GM23338 (cell line): ENCODE results near the gene PLK2.

ENCODE experiments used
- CREB1 ChIP-seq: fragments of 250-450 bp; sonication (Bioruptor Pico); IDR thresholded peaks from 2 replicates; pipeline ENCODE4 v1.5.0; 2020; ENCODE audit warnings: low read depth, mild to moderate bottlenecking, moderate library complexity
- EZH2 ChIP-seq: fragments of 200-600 bp; sonication (generic); IDR thresholded peaks from one replicate; pipeline ENCODE4 v1.8.0; 2017; ENCODE audit warnings: antibody characterized with exemption, mild to moderate bottlenecking, low read depth; ENCODE audit not compliant: unreplicated experiment
- EZH2phosphoT487 ChIP-seq: fragments of 200-600 bp; sonication (generic); IDR thresholded peaks from one replicate; pipeline ENCODE4 v1.8.1; 2018; ENCODE audit warnings: antibody characterized with exemption; ENCODE audit not compliant: unreplicated experiment
- JUNB ChIP-seq: IDR thresholded peaks from one replicate; pipeline ENCODE4 v1.6.1; 2016; ENCODE audit warnings: antibody characterized with exemption; ENCODE audit not compliant: unreplicated experiment
- POLR2AphosphoS5 ChIP-seq: IDR thresholded peaks from 2 replicates; pipeline ENCODE4 v1.6.1; 2016; ENCODE audit warnings: antibody characterized with exemption, low read depth
- STAT1 ChIP-seq: IDR thresholded peaks from one replicate; pipeline ENCODE4 v1.6.1; 2016; ENCODE audit warnings: antibody characterized with exemption; ENCODE audit not compliant: unreplicated experiment
- ZNF114 ChIP-seq: fragments of 250-450 bp; sonication (Bioruptor Pico); IDR thresholded peaks from 2 replicates; pipeline ENCODE4 v1.5.0; 2020; ENCODE audit warnings: mild to moderate bottlenecking, moderate library complexity
- ZNF331 ChIP-seq: fragments of 250-450 bp; sonication (Bioruptor Pico); IDR thresholded peaks from 2 replicates; pipeline ENCODE4 v1.5.0; 2020; ENCODE audit warnings: low read depth, mild to moderate bottlenecking, moderate library complexity
- TF ChIP-seq, protein P1 (sequence below), 2 experiments: fragments of 200-600 bp in 1 of 2; sonication (generic) in 1 of 2; conservative IDR thresholded peaks; 2 replicates each; pipeline versions ENCODE4 v1.5.1 to v1.6.1; 2016 to 2017; ENCODE audit warnings: antibody characterized with exemption in 2 of 2, low read depth in 2 of 2, mild to moderate bottlenecking in 2 of 2, moderate library complexity in 1 of 2
- TF ChIP-seq, protein P2 (sequence below): IDR thresholded peaks from one replicate; pipeline ENCODE4 v1.6.1; 2018; ENCODE audit warnings: antibody characterized with exemption; ENCODE audit not compliant: unreplicated experiment

GRCh38 chr5:58452566-58453258 is 7.2 kb downstream of the PLK2 start:
- TF ChIP-seq ZNF331 (CRISPR knock-in tag) (no peak), EZH2 (no peak), CREB1 (CRISPR knock-in tag) (no peak), ZNF114 (CRISPR knock-in tag) (no peak), POLR2AphosphoS5 (no peak), EZH2phosphoT487 (no peak), STAT1 (no peak), JUNB (no peak)
- TF ChIP-seq, protein P1, sequence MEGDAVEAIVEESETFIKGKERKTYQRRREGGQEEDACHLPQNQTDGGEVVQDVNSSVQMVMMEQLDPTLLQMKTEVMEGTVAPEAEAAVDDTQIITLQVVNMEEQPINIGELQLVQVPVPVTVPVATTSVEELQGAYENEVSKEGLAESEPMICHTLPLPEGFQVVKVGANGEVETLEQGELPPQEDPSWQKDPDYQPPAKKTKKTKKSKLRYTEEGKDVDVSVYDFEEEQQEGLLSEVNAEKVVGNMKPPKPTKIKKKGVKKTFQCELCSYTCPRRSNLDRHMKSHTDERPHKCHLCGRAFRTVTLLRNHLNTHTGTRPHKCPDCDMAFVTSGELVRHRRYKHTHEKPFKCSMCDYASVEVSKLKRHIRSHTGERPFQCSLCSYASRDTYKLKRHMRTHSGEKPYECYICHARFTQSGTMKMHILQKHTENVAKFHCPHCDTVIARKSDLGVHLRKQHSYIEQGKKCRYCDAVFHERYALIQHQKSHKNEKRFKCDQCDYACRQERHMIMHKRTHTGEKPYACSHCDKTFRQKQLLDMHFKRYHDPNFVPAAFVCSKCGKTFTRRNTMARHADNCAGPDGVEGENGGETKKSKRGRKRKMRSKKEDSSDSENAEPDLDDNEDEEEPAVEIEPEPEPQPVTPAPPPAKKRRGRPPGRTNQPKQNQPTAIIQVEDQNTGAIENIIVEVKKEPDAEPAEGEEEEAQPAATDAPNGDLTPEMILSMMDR (conservative IDR thresholded peaks at IDR 0.05; ENCODE audit: low read depth in 2 of 2) = no peak
- TF ChIP-seq, protein P2, sequence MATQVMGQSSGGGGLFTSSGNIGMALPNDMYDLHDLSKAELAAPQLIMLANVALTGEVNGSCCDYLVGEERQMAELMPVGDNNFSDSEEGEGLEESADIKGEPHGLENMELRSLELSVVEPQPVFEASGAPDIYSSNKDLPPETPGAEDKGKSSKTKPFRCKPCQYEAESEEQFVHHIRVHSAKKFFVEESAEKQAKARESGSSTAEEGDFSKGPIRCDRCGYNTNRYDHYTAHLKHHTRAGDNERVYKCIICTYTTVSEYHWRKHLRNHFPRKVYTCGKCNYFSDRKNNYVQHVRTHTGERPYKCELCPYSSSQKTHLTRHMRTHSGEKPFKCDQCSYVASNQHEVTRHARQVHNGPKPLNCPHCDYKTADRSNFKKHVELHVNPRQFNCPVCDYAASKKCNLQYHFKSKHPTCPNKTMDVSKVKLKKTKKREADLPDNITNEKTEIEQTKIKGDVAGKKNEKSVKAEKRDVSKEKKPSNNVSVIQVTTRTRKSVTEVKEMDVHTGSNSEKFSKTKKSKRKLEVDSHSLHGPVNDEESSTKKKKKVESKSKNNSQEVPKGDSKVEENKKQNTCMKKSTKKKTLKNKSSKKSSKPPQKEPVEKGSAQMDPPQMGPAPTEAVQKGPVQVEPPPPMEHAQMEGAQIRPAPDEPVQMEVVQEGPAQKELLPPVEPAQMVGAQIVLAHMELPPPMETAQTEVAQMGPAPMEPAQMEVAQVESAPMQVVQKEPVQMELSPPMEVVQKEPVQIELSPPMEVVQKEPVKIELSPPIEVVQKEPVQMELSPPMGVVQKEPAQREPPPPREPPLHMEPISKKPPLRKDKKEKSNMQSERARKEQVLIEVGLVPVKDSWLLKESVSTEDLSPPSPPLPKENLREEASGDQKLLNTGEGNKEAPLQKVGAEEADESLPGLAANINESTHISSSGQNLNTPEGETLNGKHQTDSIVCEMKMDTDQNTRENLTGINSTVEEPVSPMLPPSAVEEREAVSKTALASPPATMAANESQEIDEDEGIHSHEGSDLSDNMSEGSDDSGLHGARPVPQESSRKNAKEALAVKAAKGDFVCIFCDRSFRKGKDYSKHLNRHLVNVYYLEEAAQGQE = no peak
